ENCODE data around the gene MR1.

MR1 gene

DNA sequence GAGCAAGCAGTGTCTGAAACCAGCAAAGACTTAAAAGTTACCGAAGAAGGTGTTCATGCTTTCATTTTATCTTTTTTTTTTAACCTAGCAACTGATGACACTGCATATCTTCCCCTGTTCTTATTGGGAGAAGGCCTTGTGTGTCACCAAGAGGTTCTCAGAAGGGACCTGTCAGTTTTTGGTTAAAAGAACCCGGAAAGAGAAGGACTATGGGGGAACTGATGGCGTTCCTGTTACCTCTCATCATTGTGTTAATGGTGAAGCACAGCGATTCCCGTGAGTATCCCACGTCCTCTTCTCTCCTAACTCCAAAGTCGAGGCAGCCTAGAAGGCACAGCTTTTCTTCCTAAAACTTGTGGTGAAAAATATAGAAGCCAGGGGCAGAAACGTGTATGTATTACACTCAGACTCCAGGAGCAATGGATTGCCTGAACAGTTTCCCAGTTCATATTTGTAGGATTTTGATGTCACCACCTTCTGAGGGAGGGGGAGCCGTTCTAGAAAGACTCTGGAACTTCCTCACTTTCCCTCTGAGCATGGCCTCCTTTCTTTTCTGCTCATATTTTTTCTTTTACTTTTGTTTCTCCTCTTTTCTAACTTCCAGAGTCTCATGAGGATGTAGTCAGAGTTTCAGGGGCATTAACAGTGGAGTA, at the start of gene MR1:
Gene MR1 (plus strand): TSS at position 185 of the 653 bp plus-strand sequence. CDS start 25 bp downstream, at position 210.
- no peak for DNase-seq (ENCODE audit: low spot score)

GRCh38 chr1:180988253-180988752, 45.5 kb upstream of the MR1 start:
- DNase-seq (ENCODE audit: low spot score): no peak

DNA sequence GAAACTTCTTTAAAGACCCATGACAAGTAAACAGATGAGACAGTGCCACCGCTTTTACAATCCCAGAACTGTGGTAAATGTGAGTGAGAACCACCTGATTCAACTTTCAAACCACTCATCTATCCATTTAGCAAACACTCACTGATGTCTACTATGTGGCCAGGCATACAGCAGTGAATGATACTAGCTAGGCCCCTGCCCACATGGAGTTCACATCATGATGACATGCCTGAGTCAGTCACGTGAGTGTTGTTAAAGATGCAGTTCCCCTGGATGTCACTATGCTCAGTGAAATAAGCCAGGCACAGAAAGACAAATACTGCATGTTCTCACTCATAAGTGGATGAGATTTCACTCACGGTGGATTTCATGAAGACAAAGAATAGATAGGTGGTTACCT, 39.5 kb upstream of the MR1 start:
- DNase-seq (ENCODE audit: low spot score): no peak

DNA sequence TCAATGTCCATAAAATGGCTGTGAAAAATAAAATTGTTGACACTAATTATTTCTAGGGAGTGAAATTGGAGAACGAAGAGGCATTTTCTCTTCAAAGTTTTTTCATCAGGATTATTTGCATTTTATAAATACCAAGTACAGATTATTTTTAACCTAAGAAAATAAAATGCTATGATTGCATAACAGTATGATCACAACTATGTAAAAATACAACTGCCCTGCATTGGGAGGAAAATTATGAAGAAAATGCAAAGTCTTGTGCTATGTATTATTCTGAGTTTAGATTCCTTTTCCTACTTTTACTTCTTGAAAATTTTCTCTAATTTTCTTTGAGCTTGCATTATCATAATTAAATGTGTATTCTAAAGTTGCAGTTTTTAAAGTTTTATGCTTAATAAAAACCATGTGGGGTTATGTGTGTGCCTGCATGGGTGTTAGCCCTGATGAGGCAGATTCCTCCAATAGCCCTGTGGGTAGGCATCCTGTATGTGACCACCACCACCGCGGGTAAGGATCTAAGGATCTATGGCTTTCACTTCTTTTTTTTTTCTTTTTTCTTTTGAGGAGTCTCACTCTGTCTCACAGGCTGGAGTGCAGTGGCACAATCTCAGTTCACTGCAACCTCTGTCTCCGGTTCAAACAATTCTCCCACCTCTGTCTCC, 35.8 kb upstream of the MR1 start:
- DNase-seq (ENCODE audit: low spot score): no peak

DNA sequence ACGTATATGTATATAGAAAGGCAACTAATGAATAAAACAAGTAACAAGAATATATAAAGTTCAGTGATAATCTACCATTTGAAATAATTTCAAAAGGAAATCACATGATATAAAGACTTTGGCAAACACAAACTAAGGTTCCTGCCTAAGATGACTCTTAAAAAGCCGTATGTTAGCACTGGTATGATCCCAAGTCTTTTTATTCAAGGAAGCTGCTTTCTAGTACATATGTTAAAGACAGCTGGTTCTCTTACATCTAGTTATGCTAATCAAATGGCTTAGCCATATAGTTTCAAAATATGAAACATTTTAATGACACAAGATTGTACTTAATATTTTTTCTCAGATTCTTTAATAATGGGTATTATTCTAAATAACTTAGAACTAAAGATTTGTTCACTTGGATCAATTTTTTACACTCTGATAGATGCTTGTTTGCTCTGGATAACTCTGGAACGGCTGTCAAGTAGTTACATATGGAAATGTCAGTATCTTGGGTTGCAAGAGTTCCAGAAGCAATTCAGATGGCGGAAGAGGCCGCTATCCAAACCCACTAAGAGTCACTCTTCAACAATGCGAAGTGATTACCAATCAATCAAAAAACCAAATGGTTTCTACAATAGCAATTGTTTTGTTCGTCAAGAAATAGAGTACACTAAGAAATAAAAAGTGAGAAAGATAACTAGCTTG, 32.5 kb upstream of the MR1 start:
- no peak for DNase-seq (ENCODE audit: low spot score)

DNA sequence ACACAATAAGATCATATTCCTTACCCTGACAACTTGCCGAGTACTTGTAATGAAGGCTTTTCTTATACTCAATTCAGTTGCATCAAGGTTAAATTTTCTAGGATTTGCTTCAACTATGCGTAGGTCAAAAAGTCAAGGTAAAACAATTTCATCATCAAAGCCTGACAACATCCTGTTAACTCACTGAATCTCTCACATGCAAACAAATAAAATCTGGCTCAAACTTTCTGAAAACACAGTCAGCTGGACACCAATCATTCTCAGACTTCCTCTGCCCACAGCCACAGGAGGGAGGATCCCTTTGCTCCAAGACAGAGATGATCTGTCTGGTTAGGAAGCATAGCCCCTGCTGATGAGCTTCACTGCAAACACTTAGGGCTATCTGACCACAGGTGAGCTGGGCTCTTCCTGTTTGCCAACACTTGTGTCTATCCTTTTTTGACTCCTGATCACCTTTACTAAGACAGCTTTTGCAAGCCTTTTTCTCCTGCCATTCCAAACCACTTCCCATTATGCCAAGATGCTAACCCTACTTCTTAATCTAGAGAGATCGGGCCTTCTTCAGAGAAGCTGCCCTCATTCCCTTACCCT, 31.1 kb upstream of the MR1 start:
- DNase-seq (ENCODE audit: low spot score): no peak

DNA sequence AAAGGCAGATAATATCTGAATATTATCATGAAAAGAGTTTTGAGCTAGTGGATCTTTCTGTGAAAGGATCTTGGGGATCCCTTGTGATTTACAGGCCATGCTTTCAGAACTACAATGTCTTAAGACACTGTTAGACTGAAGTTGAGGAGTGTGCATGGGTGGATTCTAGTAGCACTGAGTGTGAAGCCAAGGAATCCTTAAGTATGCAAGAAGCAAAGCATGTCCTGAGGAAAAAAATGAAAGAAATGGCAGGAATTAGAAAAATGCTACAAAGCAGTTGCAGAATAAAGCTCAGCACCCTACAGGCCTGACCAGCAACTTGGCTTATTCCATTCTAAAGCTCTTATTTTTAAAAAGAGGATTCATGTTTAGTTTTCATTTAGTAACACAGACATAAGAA, 23.0 kb upstream of the MR1 start:
- DNase-seq (ENCODE audit: low spot score): no peak

DNA sequence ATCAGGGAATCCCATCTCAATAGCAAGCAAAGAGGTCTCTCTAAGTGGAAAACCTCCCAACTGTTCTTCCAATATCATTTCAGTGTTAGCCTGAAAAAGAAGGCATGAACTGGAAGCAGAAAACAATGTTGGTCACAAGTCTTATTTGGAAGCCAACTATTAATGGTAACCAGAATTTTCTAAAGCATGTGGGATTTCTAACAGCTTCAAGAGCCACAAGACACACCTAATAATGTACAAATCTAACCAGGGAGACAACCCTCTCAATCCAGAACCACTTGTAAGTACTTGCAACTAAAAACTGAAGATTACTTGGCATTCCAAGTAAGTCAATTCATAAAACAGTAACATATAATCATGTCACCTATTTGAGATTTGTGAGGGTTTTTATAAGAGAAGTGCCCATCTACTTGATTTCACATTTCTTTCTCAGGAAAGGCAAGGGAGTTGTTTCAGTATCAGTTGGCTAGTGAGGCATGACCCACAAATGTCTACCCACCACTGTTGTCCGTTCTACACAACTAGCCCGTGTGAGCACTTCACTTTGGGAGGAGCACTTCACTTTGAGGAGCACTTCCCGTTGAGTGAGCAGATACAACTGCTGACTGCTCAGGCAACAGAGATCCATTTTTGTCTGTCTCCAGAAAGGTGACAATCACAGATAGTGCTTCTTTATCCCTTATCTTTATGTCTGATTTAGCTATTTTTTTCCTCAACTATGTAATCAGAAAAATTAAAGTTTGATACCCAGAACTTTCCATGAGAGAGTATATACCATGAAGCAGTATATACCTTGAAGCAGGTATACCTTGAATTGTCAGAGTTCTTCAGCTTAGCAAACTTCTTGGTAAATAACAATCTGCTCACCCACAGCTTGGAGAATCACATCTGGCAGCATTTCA, 22.2 kb upstream of the MR1 start:
- no peak for DNase-seq (ENCODE audit: low spot score)

DNA sequence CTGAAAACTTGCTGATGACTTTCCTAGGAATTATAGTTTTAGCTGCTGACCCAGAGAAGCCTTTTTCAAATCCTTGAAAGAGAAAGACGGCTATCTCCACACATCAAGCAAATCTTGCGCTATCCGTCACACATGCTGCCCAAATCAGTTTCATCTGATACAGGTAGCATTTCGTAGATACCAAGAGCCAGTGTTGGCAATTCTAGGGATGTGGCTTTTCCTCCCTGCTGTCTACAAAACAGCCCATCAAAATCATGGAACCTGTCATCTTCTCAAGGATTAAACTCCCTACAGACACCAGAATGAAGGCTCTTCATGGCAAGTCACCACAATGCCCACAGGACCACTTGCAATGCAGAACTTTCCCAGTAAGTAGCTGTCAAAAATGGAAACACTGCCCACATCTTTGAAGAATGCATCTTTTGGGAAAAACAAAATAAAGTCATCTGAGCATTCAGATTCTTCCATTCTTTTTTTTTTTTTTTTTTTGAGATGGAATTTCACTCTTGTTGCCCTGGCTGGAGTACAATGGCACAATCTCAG, 21.5 kb upstream of the MR1 start:
- DNase-seq (ENCODE audit: low spot score): no peak

GRCh38 chr1:181013144-181013543, 20.6 kb upstream of the MR1 start:
- no peak for DNase-seq (ENCODE audit: low spot score)

DNA sequence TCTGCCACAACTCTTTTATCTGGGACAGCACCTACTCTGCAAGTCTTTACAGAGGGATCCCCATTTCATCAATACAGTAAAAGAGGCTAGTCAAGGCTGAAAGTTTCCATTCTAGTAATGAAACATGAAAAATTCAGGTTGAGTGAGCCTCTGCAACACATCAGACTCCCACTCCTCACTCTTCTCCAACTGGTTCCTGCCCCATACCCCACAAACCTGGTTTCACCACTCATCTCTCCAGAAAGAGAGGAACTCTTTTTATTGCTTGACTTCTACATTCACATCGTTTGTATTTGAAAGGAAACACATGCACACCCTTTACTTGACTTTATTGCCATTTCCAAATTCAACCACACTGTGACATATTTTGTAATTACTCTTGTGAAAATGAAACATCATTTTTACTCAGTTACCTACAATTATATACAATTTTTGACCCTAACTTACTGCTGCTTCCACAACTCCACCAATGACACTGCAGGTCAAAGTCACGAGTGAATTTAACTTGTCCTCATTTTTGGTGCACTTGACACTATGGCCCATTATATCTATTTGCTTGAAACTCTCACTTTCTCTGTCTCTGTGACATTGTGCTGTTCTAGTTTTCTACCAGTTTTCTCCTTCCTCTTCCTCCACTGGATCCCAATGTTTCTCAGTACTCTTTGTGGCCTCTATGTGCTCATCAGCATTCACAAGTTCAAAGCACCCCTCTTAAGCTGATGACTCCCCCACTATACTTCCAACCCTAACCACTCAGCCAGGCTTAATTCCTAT, 19.1 kb upstream of the MR1 start:
- DNase-seq (ENCODE audit: low spot score): no peak

GRCh38 chr1:181015251-181015615, 18.6 kb upstream of the MR1 start:
- no peak for DNase-seq (ENCODE audit: low spot score)

GRCh38 chr1:181016563-181016962, 17.2 kb upstream of the MR1 start:
- DNase-seq (ENCODE audit: low spot score): no peak

GRCh38 chr1:181018901-181019681, 14.7 kb upstream of the MR1 start:
- DNase-seq (ENCODE audit: low spot score): no peak

- no peak for DNase-seq (ENCODE audit: low spot score)
These were observed 12.6 kb upstream of the MR1 start for GRCh38 chr1:181021159-181021558.

GRCh38 chr1:181021811-181022434, 11.9 kb upstream of the MR1 start:
- peak; percentile 40 for DNase-seq (ENCODE audit: low spot score)

GRCh38 chr1:181023265-181024057, 10.3 kb upstream of the MR1 start:
- no peak for DNase-seq (ENCODE audit: low spot score)

DNA sequence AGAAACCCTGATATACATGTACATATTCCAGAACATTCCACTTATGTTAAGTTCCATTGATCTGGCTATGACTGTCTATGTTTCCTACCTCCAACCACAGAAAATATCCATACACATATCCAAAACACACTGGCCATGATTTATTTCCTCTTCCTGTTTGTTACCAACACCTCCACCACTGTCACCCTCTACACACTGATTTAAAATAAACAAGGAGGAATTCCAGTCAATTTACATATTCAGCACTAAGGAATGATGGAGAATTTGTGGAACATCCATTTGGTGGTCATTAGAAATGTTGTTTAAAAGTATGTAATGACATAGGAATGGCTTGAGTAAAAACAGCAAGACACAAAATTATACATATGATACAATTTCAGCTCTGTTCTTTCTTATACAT, 5.6 kb upstream of the MR1 start:
- no peak for DNase-seq (ENCODE audit: low spot score)

- DNase-seq (ENCODE audit: low spot score): no peak
These were observed 5.2 kb upstream of the MR1 start for GRCh38 chr1:181028615-181029014.
